Vagina (tissue), 2 donors: ENCODE data around the gene ABCC12.

ENCODE experiments used
- POLR2A ChIP-seq, 2 donors: fragments of 450-650 bp; IDR thresholded peaks; one replicate each; pipeline ENCODE4 v1.6.1; 2017; ENCODE audit warnings: antibody characterized with exemption in 2 of 2, mild to moderate bottlenecking in 2 of 2, moderate library complexity in 2 of 2
- POLR2AphosphoS5 ChIP-seq, 2 donors: sonication (generic); formaldehyde crosslinking; IDR thresholded peaks; one replicate each; pipeline ENCODE4 v1.9.0; 2017; ENCODE audit warnings: antibody characterized with exemption in 2 of 2, mild to moderate bottlenecking in 2 of 2, low read depth in 1 of 2; ENCODE audit not compliant: insufficient read depth in 1 of 2
- TF ChIP-seq, protein P1 (sequence below), 3 experiments: fragments of 450-650 bp in 2 of 3; fragments of 200-600 bp in 1 of 3; sonication (generic) in 1 of 3; IDR thresholded peaks; one replicate each; pipeline ENCODE4 v1.5.1; 2017 to 2019; ENCODE audit warnings: antibody characterized with exemption in 3 of 3, mild to moderate bottlenecking in 2 of 3, moderate library complexity in 2 of 3

DNA sequence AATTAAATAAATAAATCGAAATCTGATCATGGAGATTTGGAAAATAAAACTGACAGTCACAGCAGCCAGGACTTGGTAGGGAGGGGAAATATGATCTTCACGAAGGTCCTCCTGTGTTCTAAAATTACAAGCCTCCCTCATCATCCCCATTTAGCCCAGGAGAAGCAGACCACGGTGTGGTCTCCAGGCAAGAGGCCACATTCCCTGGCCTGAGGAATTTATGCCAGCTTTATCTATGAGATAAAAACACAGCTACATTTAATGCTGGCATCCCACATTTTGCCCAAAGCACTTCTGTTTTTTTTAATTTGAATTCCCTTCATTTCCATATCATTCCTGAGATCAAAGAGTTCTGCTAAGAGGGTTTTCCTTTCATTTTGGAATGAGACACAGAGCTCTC lies 43.2 kb downstream of the ABCC12 start:
- TF ChIP-seq, protein P1, sequence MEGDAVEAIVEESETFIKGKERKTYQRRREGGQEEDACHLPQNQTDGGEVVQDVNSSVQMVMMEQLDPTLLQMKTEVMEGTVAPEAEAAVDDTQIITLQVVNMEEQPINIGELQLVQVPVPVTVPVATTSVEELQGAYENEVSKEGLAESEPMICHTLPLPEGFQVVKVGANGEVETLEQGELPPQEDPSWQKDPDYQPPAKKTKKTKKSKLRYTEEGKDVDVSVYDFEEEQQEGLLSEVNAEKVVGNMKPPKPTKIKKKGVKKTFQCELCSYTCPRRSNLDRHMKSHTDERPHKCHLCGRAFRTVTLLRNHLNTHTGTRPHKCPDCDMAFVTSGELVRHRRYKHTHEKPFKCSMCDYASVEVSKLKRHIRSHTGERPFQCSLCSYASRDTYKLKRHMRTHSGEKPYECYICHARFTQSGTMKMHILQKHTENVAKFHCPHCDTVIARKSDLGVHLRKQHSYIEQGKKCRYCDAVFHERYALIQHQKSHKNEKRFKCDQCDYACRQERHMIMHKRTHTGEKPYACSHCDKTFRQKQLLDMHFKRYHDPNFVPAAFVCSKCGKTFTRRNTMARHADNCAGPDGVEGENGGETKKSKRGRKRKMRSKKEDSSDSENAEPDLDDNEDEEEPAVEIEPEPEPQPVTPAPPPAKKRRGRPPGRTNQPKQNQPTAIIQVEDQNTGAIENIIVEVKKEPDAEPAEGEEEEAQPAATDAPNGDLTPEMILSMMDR (IDR thresholded peaks at IDR 0.05) = no peak
- no peak for TF ChIP-seq POLR2A (IDR thresholded peaks at IDR 0.05)
- no peak for TF ChIP-seq POLR2AphosphoS5 (IDR thresholded peaks at IDR 0.05; ENCODE audit: insufficient read depth in 1 of 2, low read depth in 1 of 2)
